ACHN (cell line): ENCODE results near the gene PDE4B.
"Not testable (repeated sequence)": the region's sequence is repeated elsewhere in the genome, so short reads cannot be mapped to it uniquely, and the experiment has no call there.

Experiments
- DNase-seq: peaks from one replicate; pipeline ENCODE4 v3.0.0-alpha.2; 2015
- in situ Hi-C: cut with HindIII; loops from 2 replicates; pipeline ENCODE4 v1.10.0; 2017; ENCODE audit warnings: low sequenced_read_pairs, low pct_ligation_motif_present, low pct_unique_long_range_greater_than_20kb

PDE4B gene

GRCh38 chr1:65965112-65965996, 172.7 kb downstream of the PDE4B start:
- no peak for DNase-seq
- in situ Hi-C loops, result loop anchor here (25.0 kb wide), 1 partner anchor 272 kb away; no protein-coding TSS in a partner anchor

DNA sequence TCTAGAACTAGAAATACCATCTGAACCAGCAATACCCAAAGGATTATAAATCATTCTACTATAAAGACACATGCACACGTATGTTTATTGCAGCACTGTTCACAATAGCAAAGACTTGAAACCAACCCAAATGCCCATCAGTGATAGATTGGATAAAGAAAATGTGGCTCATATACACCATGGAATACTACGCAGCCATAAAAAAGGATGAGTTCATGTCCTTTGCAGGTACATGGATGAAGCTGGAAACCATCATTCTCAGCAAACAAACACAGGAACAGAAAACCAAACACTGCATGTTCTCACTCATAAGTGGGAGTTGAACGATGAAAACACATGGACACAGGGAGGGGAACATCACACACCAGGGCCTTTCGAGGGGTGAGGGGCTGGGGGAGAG, 174.8 kb downstream of the PDE4B start:
- in situ Hi-C loops, result loop anchor here (25.0 kb wide), 1 partner anchor 270 kb away; no protein-coding TSS in a partner anchor
- not testable (repeated sequence) for DNase-seq

GRCh38 chr1:65971547-65971946, 178.9 kb downstream of the PDE4B start:
- in situ Hi-C loops, result loop anchor here (25.0 kb wide), 1 partner anchor 266 kb away; no protein-coding TSS in a partner anchor
- DNase-seq, result no peak

GRCh38 chr1:65975708-65976107, 183.0 kb downstream of the PDE4B start:
- in situ Hi-C loops, result no loop called here
- DNase-seq, result no peak

GRCh38 chr1:65979136-65980044, 186.7 kb downstream of the PDE4B start:
- DNase-seq, result no peak
- in situ Hi-C loops, result no loop called here

- in situ Hi-C loops, result no loop called here
- DNase-seq, result no peak
Measured at GRCh38 chr1:65980237-65980636, 187.5 kb downstream of the PDE4B start.

DNA sequence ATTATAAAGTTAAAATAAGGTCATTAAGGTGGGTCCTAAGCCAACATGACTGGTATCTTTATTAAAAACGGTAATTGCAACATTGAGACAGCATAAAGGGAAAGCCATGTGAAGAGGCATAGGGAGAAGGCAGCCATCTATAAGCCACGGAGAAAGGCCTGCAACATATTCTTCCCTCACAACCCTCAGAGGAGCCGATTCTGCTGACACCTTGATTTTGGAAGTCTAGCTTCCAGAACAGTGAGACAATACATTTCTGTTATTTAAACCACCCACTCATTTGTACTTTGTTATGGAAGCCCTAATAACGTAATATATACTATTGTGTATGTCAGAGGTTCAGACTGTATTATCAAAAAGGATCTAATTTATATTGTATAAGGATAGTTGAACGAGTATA, 190.8 kb downstream of the PDE4B start:
- in situ Hi-C loops, result no loop called here
- DNase-seq, result no peak

- in situ Hi-C loops, result no loop called here
- DNase-seq, result no peak
Measured at GRCh38 chr1:65985393-65986066, 192.8 kb downstream of the PDE4B start.

DNA sequence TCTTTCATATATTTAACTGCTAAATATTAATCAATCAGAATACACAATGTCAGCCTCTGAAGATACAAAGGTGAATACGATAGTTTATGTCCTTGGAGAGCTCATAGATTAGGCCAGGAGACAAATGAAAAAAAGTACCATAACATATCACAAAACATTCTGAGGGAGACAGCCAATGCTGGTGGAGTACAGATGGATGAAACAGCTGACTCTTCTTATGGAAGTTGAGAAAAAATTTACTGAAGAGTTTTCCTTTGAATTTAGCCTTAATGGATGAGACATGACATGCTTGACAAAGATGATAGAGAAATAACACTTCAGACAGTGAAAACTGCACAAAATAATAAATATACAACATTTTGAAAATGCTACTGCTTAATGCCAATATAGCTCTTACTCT, 193.5 kb downstream of the PDE4B start:
- DNase-seq, result no peak
- in situ Hi-C loops, result no loop called here

GRCh38 chr1:65990161-65990560, 197.5 kb downstream of the PDE4B start:
- in situ Hi-C loops, result no loop called here
- DNase-seq, result no peak

DNA sequence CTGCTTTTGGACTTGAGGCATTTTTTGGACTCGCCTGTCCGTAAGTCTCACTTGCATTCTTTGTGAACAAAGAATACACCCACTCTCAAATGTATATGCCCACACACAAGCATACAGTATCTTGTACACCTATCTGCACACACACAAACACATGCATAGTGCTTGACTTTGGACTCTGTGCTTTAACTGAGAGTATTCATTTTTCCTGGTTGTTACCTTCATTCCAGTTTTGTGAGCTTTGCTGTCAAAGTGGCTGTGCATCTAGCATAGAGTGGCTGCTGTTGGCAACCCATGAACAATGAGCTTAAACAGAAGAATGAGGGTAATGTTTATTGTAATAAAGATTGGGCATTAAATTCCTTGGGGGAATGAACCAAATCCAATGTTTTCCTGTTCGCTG, 199.0 kb downstream of the PDE4B start:
- in situ Hi-C loops, result no loop called here
- DNase-seq, result no peak

DNA sequence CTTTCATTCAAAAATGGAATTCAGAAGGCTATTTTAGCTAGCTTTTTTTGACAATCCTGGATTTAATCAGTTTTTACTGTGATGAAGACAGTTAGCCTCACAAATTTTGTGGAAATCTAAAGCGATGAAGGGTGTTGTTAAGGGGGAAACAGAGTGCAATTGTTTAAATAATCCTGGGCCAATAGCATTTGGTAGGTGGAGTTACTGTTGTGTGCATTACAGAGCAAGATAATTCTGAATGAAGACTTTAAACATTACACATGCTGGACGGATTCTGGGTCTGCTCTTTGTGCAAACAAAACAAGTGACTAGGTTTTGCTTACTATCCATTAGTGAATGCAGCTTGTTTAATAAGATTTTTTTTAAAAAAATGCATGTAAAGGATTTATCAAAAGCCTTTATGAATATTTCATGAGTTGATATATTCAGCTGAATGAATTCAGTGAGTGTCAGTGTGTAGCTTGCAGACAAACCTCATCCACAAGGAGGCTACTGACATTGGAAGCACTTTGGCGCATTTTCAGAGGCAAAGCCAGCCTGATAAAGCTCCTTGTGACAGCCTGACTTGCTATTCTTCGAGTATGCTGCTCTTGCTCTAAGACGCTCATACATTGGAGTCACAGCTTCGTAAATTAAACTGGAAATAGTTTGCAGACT, 199.6 kb downstream of the PDE4B start:
- in situ Hi-C loops, result no loop called here
- DNase-seq, result no peak

DNA sequence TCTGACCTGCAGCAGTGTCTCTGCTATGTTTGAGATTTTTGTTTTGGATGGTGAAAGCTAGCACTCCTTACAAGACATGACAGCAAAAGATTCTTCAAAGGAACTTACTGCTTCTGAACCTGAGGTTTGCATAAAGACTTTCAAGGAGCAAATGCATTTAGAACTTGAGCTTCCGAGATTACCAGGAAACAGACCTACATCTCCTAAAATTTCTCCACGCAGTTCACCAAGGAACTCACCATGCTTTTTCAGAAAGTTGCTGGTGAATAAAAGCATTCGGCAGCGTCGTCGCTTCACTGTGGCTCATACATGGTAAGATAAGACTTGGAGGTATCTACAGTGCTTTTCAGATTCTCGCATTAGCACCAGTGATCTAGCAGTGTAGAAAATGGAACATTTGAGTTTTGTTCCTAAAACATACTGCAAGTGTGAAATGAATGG, 200.2 kb downstream of the PDE4B start:
- no peak for DNase-seq
- in situ Hi-C loops, result no loop called here

DNA sequence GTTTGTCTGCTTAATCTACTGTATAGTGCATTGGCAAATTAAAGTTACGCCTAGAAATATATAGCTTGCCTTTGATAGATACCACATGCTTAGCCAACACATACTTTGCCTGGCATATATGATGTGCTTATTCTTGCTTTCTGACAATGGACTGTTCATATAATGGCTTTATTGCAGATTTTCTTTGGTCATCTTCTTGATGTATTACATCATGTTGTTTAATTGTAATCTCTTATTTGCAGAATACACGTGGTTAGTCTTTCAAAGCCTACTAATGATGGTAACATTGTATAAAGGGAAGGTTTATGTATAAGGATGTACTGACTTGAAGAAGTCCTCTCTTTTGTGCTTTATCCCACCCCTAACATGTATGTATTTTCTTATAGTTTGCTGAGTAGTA, 201.5 kb downstream of the PDE4B start:
- in situ Hi-C loops, result no loop called here
- no peak for DNase-seq

GRCh38 chr1:65995336-65995735, 202.6 kb downstream of the PDE4B start:
- in situ Hi-C loops, result no loop called here

DNA sequence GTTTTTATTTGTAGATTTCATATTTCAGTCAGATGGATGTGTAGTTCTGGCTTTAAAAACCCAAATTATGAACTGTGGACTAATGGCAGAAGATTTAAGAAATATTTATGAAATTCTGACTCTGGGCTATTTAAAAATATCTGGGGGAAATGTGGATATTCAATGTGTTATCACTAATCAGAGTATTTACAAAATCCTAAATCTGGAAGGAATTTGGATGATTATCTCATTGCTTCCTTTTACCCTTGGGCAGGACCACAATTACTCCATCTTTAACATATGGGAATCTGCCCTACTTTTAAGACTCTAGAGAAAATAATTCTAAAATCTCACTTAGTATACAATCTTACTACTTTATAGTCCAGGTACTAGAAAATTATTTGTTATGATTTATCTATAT, 203.2 kb downstream of the PDE4B start:
- DNase-seq, result no peak
- in situ Hi-C loops, result no loop called here

More at GRCh38 chr1:65995336-65995735, 202.6 kb downstream of the PDE4B start:
- no peak for DNase-seq

GRCh38 chr1:65997693-65998092, 205.0 kb downstream of the PDE4B start:
- in situ Hi-C loops, result no loop called here
- no peak for DNase-seq
